Esophagus muscularis mucosa (tissue), 4 donors: Measurements from ENCODE around the gene TLK2. TPM values are rescaled to one million over a fixed set of nuclear protein-coding genes. Genes with fewer than 3 reads are reported as not detected.
"Not testable (repeated sequence)": the region's sequence is repeated elsewhere in the genome, so short reads cannot be mapped to it uniquely, and the experiment has no call there.

Experiments used
- DNase-seq: peaks from one replicate; pipeline ENCODE4 v3.0.0-alpha.2; 2017; ENCODE audit errors: extremely low spot score
- H3K27ac ChIP-seq, 4 donors: fragments of 200-600 bp; sonication (generic); replicated peaks in 1 of 4; 1 replicate in 3 of 4; 2 replicates in 1 of 4; pipeline ENCODE4 v1.5.1; 2016 to 2019; ENCODE audit warnings: mild to moderate bottlenecking in 1 of 4
- H3K27me3 ChIP-seq, 4 donors: fragments of 200-600 bp; sonication (generic); one replicate each; pipeline versions ENCODE4 v1.5.1 to v1.6.0; 2016 to 2019
- H3K36me3 ChIP-seq, 4 donors: fragments of 200-600 bp; sonication (generic); one replicate each; pipeline ENCODE4 v1.5.1; 2016 to 2019
- H3K4me1 ChIP-seq, 4 donors: fragments of 200-600 bp; sonication (generic); one replicate each; pipeline ENCODE4 v1.5.1; 2016 to 2019
- H3K4me3 ChIP-seq, 4 donors: fragments of 200-600 bp; sonication (generic); 1 replicate in 2 of 4; 2 replicates in 2 of 4; pipeline ENCODE4 v1.5.1; 2016 to 2019; ENCODE audit warnings: mild to moderate bottlenecking in 4 of 4, moderate library complexity in 1 of 4
- H3K9me3 ChIP-seq, 4 donors: fragments of 200-600 bp; sonication (generic); 1 replicate in 3 of 4; 2 replicates in 1 of 4; pipeline ENCODE4 v1.5.1; 2016 to 2019
- CTCF ChIP-seq, 3 experiments: fragments of 200-600 bp in 2 of 3; fragments of 450-650 bp in 1 of 3; sonication (generic) in 2 of 3; IDR thresholded peaks; one replicate each; pipeline ENCODE4 v1.5.1; 2017 to 2019; ENCODE audit warnings: antibody characterized with exemption in 3 of 3, mild to moderate bottlenecking in 2 of 3, moderate library complexity in 1 of 3
- EP300 ChIP-seq: sonication (generic); formaldehyde crosslinking; IDR thresholded peaks from one replicate; pipeline ENCODE4 v1.6.1; 2017; ENCODE audit warnings: antibody characterized with exemption
- POLR2A ChIP-seq: fragments of 450-650 bp; IDR thresholded peaks from one replicate; pipeline ENCODE4 v1.6.1; 2017; ENCODE audit warnings: antibody characterized with exemption, moderate library complexity, mild to moderate bottlenecking, low read depth
- POLR2AphosphoS5 ChIP-seq, 2 donors: sonication (generic); formaldehyde crosslinking; IDR thresholded peaks; one replicate each; pipeline ENCODE4 v1.6.1; 2017; ENCODE audit warnings: antibody characterized with exemption in 2 of 2
- WGBS: methylation state at CpG from one replicate; pipeline ENCODE4 v1.1.5; 2018; 5-methylcytosine and 5-hydroxymethylcytosine counted together
- intact Hi-C: fragments of 100-400 bp; cut with DNase I; formaldehyde crosslinking; loops from one replicate; pipeline ENCODE4 v1.15.1; 2023
- total RNA-seq, 4 donors: library from RNA; depleted of rRNA; stranded (reverse); fragments of >200 nt; gene quantifications; one replicate each; pipeline versions ENCODE4 v1.1.0 to v1.2.1, GENCODE V29; 2016

The TLK2 gene
- total RNA-seq, 4 donors from 2014 or later = 35.3 to 43.2 (median 38.3) TPM

- intact Hi-C loops = not testable (repeated sequence)
Measured at GRCh38 chr17:62552851-62553659, 74.4 kb downstream of the TLK2 start.

GRCh38 chr17:62557532-62557931 lies 78.9 kb downstream of the TLK2 start:
- H3K27me3 ChIP-seq, DNase-seq, H3K4me3 ChIP-seq, intact Hi-C loops, H3K27ac ChIP-seq, H3K9me3 ChIP-seq: not testable (repeated sequence)
- Histone ChIP-seq H3K4me1 (peaks cover 0 to 14% (median 3%) of the 10 kb centered on the region in 4 donors), H3K36me3 (peaks cover 0 to 31% (median 9%) of the 10 kb centered on the region in 4 donors)
- WGBS = 88% methylated on average over 5 of the region's 5 CpGs

More at GRCh38 chr17:62552851-62553659, 74.4 kb downstream of the TLK2 start:
- not testable (repeated sequence) for DNase-seq, H3K27ac ChIP-seq, H3K27me3 ChIP-seq, H3K4me1 ChIP-seq, H3K4me3 ChIP-seq, H3K9me3 ChIP-seq
- WGBS = 16% methylated on average over 4 of the region's 4 CpGs
- peak; percentile 47 to 50 (median 48) for TF ChIP-seq CTCF (IDR thresholded peaks at IDR 0.05)
- peaks cover 0 to 23% (median 4%) of the 10 kb centered on the region in 4 donors for H3K36me3 ChIP-seq

- H3K4me3 ChIP-seq, H3K4me1 ChIP-seq, DNase-seq, H3K9me3 ChIP-seq, H3K27ac ChIP-seq, H3K27me3 ChIP-seq, intact Hi-C loops: not testable (repeated sequence)
- WGBS = 80% methylated on average over 4 of the region's 4 CpGs
- H3K36me3 ChIP-seq = peaks cover 0 to 40% (median 10%) of the 10 kb centered on the region in 4 donors
Measured at GRCh38 chr17:62558941-62559340, 80.3 kb downstream of the TLK2 start.

- intact Hi-C loops, H3K9me3 ChIP-seq, H3K4me3 ChIP-seq, H3K27ac ChIP-seq, H3K27me3 ChIP-seq, DNase-seq, H3K4me1 ChIP-seq: not testable (repeated sequence)
- H3K36me3 ChIP-seq = peaks cover 12 to 46% (median 21%) of the 10 kb centered on the region in 4 donors
- 100% methylated on average over 1 of the region's 2 CpGs for WGBS
Measured at GRCh38 chr17:62560971-62561370, 82.3 kb downstream of the TLK2 start.

GRCh38 chr17:62562656-62563055 lies 84.0 kb downstream of the TLK2 start:
- no peak for DNase-seq
- 27% methylated on average over 1 of the region's 1 CpG for WGBS
- Histone ChIP-seq H3K36me3 (peaks cover 23 to 56% (median 31%) of the 10 kb centered on the region in 4 donors), H3K4me1 (peaks cover 0 to 8% (median 2%) of the 10 kb centered on the region in 4 donors), H3K27me3 (no peaks in the 10 kb centered on the region), H3K27ac (no peak overlapping the region), H3K4me3 (no peak overlapping the region), H3K9me3 (no peaks in the 10 kb centered on the region)
- intact Hi-C loops = no loop called here
- TF ChIP-seq POLR2AphosphoS5 (IDR thresholded peaks at IDR 0.05) = no peak
- TF ChIP-seq POLR2A = no peak
- TF ChIP-seq EP300 = no peak
- no peak for TF ChIP-seq CTCF (IDR thresholded peaks at IDR 0.05)

- H3K27me3 ChIP-seq = no peaks in the 10 kb centered on the region
- WGBS = 87% methylated on average over 1 of the region's 1 CpG
- intact Hi-C loops = no loop called here
Measured at GRCh38 chr17:62565817-62566216, 87.2 kb downstream of the TLK2 start.

More at GRCh38 chr17:62565817-62566216, 87.2 kb downstream of the TLK2 start:
- Histone ChIP-seq H3K9me3 (no peaks in the 10 kb centered on the region), H3K4me1 (peaks cover 0 to 8% (median 2%) of the 10 kb centered on the region in 4 donors), H3K27ac (no peak overlapping the region), H3K4me3 (no peak overlapping the region), H3K36me3 (peaks cover 23 to 63% (median 33%) of the 10 kb centered on the region in 4 donors)
- no peak for DNase-seq
- TF ChIP-seq EP300 = no peak
- no peak for TF ChIP-seq POLR2A
- TF ChIP-seq POLR2AphosphoS5 (IDR thresholded peaks at IDR 0.05) = no peak
- no peak for TF ChIP-seq CTCF (IDR thresholded peaks at IDR 0.05)
